OCI-LY3 (cell line): ENCODE measurements around the gene DUSP1.

ENCODE experiments used
- EZH2phosphoT487 ChIP-seq: fragments of 200-600 bp; shearing (Covaris generic); IDR thresholded peaks from 2 replicates; pipeline ENCODE4 v1.6.1; 2018; ENCODE audit warnings: antibody characterized with exemption, mixed run types, low read depth
- TF ChIP-seq, protein P1 (sequence below): fragments of 200-600, 300-600 bp; sonication (generic); IDR thresholded peaks from 2 replicates; pipeline ENCODE4 v1.5.1; 2014; ENCODE audit warnings: antibody characterized with exemption, low read length, low read depth

DNA sequence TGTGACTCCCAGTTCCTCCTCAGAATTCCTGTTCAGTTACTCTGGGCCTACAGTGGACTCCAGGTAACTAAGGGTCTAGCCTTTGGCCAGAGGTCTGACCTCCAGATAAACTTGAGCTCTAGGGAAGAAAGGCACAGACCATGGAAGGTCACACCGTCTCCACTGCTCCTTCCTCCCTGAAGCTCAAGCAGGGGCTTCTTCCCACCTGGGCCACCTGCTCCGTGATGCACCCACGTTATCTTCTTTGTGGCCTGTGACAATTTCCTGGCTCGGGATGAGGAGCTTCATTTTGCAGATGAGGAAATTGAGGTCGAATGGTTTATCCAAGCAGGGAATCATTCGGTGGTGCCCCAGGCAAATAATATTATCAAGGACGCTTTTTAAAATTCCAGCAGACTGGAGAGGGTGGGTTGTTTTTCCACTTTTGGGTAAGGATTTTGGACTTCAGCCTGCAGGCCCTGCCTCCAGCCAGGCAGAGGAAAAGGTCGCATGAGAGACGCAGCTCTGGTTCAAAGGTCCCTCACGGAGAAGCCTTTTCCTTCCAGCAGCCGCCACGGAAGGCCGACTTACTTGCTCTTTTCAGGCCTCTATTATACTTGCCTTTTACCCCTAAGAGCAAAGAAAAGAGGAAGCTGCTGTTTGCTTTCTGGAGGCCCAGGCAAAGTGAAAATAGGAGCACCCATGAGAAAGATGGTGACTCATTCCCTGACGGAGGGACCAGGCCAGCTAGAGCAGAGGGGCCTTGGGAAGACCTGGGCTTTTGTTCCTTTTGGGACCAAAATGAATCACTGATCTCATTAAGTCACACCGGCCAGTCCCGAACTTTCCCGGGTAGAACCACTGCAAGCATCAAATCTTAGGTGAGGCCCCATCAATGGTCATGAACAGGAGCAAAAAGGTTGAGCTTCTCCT, 22.8 kb upstream of the DUSP1 start:
- TF ChIP-seq, protein P1, sequence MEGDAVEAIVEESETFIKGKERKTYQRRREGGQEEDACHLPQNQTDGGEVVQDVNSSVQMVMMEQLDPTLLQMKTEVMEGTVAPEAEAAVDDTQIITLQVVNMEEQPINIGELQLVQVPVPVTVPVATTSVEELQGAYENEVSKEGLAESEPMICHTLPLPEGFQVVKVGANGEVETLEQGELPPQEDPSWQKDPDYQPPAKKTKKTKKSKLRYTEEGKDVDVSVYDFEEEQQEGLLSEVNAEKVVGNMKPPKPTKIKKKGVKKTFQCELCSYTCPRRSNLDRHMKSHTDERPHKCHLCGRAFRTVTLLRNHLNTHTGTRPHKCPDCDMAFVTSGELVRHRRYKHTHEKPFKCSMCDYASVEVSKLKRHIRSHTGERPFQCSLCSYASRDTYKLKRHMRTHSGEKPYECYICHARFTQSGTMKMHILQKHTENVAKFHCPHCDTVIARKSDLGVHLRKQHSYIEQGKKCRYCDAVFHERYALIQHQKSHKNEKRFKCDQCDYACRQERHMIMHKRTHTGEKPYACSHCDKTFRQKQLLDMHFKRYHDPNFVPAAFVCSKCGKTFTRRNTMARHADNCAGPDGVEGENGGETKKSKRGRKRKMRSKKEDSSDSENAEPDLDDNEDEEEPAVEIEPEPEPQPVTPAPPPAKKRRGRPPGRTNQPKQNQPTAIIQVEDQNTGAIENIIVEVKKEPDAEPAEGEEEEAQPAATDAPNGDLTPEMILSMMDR: no peak
- no peak for TF ChIP-seq EZH2phosphoT487
